Measurements from ENCODE around the gene LINGO1. TPM values are rescaled to one million over a fixed set of nuclear protein-coding genes. Genes with fewer than 3 reads are reported as not detected.

LINGO1 gene
- polyA plus RNA-seq, 2 of the 4 experiments (the other 2 are of a cell fraction) = 2.2 to 3.3 TPM

DNA sequence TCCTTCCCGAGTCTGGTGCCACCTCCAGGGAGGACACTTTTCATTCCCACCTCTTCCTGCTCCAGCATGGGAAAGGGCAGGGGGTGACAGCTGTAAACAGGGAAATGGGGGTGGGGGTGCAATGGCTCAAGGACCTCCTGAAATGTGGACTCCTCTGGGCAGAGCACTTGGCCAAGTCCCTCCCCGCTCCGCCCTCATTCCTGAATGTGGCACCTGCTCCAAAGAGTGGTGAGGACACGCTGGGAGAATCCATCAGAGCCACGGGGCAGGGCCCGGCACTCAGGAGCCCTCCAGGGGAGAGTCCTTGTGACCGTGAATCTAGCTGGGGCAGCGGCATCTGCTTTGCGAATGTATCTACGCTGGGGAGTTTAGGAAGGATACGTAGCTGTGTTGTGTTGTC is 11.1 kb upstream of the LINGO1 start:
- FAIRE-seq = no peak
- CTCF ChIA-PET = interaction anchor here (0.7 to 9.5 kb wide), 10 partner anchors 9 to 525 kb away, joined by 3 to 158 read pairs (median 5); partner anchors contain the start of gene LINGO1
- WGBS (ENCODE audit: missing lambda C conversion rate) = 82% methylated on average over 11 of the region's 11 CpGs
- POLR2A ChIA-PET = no interaction called here
- no peak for TF ChIP-seq GATA3 (IDR thresholded peaks at IDR 0.05; ENCODE audit: borderline replicate concordance)
- no peak for TF ChIP-seq RCOR1 (IDR thresholded peaks at IDR 0.05; ENCODE audit: low read depth, low read length)
- TF ChIP-seq SMC3 (IDR thresholded peaks at IDR 0.05) = no peak
- TF ChIP-seq ZNF302 (CRISPR knock-in tag; IDR thresholded peaks at IDR 0.05) = no peak
- no peak for TF ChIP-seq NR3C1 (IDR thresholded peaks at IDR 0.05)
- no peak for TF ChIP-seq HEYL (CRISPR knock-in tag; IDR thresholded peaks at IDR 0.05)
- TF ChIP-seq FOSB (CRISPR knock-in tag; IDR thresholded peaks at IDR 0.05) = no peak
- TF ChIP-seq SREBF2 (IDR thresholded peaks at IDR 0.05) = no peak
- Histone ChIP-seq H3K4me1 (no peaks in the 10 kb centered on the region), H3K4me3 (no peak overlapping the region), H3K4me2 (no peak overlapping the region), H3K27ac (no peak overlapping the region), H3K9me3 (no peaks in the 10 kb centered on the region)
- ATAC-seq = no peak
- DNase-seq (ENCODE audit: low read depth in 1 of 2, low spot score in 1 of 2) = no peak

GRCh38 chr15:77642793-77643430 is 10.2 kb upstream of the LINGO1 start:
- ATAC-seq (peak; percentile 36 to 71; a peak in 4 of 6 replicates), FAIRE-seq (no peak), DNase-seq (ENCODE audit: low read depth in 1 of 2, low spot score in 1 of 2) (peak in 1 of 2 experiments; percentile 30)
- H3K4me3 ChIP-seq = no peak overlapping the region
- H3K9me3 ChIP-seq = no peaks in the 10 kb centered on the region
- 56% methylated on average over 10 of the region's 10 CpGs for WGBS (ENCODE audit: missing lambda C conversion rate)
- no peaks in the 10 kb centered on the region for H3K4me1 ChIP-seq
- POLR2A ChIA-PET = no interaction called here
- H3K4me2 ChIP-seq = no peak overlapping the region
- CTCF ChIA-PET = interaction anchor here (0.8 to 9.5 kb wide), 11 partner anchors 8 to 524 kb away, joined by 3 to 158 read pairs (median 6); partner anchors contain the start of gene LINGO1
- TF ChIP-seq, protein P1, sequence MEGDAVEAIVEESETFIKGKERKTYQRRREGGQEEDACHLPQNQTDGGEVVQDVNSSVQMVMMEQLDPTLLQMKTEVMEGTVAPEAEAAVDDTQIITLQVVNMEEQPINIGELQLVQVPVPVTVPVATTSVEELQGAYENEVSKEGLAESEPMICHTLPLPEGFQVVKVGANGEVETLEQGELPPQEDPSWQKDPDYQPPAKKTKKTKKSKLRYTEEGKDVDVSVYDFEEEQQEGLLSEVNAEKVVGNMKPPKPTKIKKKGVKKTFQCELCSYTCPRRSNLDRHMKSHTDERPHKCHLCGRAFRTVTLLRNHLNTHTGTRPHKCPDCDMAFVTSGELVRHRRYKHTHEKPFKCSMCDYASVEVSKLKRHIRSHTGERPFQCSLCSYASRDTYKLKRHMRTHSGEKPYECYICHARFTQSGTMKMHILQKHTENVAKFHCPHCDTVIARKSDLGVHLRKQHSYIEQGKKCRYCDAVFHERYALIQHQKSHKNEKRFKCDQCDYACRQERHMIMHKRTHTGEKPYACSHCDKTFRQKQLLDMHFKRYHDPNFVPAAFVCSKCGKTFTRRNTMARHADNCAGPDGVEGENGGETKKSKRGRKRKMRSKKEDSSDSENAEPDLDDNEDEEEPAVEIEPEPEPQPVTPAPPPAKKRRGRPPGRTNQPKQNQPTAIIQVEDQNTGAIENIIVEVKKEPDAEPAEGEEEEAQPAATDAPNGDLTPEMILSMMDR (IDR thresholded peaks at IDR 0.05) = no peak
- TF ChIP-seq EP300 (IDR thresholded peaks at IDR 0.05) (no peak), ZNF302 (CRISPR knock-in tag; IDR thresholded peaks at IDR 0.05) (no peak), TP53 (CRISPR knock-in tag; IDR thresholded peaks at IDR 0.05) (no peak), HOXB5 (CRISPR knock-in tag; IDR thresholded peaks at IDR 0.05) (no peak), JUN (IDR thresholded peaks at IDR 0.05) (no peak), BHLHE40 (IDR thresholded peaks at IDR 0.05; ENCODE audit: low read depth, low read length) (no peak), RFX5 (IDR thresholded peaks at IDR 0.05) (no peak), CHD4 (IDR thresholded peaks at IDR 0.05; ENCODE audit: borderline replicate concordance) (no peak), TFCP2L1 (CRISPR knock-in tag; IDR thresholded peaks at IDR 0.05) (no peak), FOXS1 (CRISPR knock-in tag; IDR thresholded peaks at IDR 0.05) (no peak), NR3C1 (IDR thresholded peaks at IDR 0.05) (no peak)
- no peak overlapping the region for H3K27ac ChIP-seq

DNA sequence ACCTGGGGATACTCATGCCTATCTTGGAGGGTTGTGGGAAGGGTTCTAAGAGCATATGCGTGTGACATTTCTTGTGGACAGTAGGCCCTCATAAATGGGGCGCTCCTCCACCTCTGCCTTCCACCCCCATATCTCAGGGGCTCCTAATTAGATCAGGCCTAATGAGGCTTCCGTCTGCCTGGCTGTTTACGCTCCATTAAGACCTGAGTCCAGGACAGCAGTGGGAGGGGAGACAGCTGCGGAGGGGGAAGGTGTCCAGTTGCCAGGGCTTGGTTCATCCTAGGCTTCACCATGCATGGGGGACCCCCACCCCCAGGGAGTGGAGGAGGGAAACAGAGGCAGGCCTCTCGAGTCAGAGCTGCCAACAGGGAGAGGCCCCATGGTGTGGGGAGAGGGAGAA is 9.3 kb upstream of the LINGO1 start:
- Histone ChIP-seq H3K4me3 (no peak overlapping the region), H3K9me3 (no peaks in the 10 kb centered on the region), H3K4me1 (no peaks in the 10 kb centered on the region), H3K27ac (no peak overlapping the region), H3K4me2 (no peak overlapping the region)
- ChIA-PET CTCF (interaction anchor here (0.6 to 9.5 kb wide), 10 partner anchors 7 to 1501 kb away, joined by 3 to 158 read pairs (median 5); partner anchors contain the start of gene LINGO1), POLR2A (no interaction called here)
- FAIRE-seq (no peak), ATAC-seq (no peak), DNase-seq (ENCODE audit: low read depth in 1 of 2, low spot score in 1 of 2) (no peak)
- WGBS (ENCODE audit: missing lambda C conversion rate) = 74% methylated on average over 6 of the region's 6 CpGs
- no peak for TF ChIP-seq CEBPB (IDR thresholded peaks at IDR 0.05)
- no peak for TF ChIP-seq KDM5A (IDR thresholded peaks at IDR 0.05)
- TF ChIP-seq, protein P2, sequence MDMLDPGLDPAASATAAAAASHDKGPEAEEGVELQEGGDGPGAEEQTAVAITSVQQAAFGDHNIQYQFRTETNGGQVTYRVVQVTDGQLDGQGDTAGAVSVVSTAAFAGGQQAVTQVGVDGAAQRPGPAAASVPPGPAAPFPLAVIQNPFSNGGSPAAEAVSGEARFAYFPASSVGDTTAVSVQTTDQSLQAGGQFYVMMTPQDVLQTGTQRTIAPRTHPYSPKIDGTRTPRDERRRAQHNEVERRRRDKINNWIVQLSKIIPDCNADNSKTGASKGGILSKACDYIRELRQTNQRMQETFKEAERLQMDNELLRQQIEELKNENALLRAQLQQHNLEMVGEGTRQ (IDR thresholded peaks at IDR 0.05) = no peak
- TF ChIP-seq HOXB13 (CRISPR knock-in tag; IDR thresholded peaks at IDR 0.05; ENCODE audit: low read depth) = no peak
- TF ChIP-seq, protein P1 (IDR thresholded peaks at IDR 0.05) = no peak
- no peak for TF ChIP-seq MYC (IDR thresholded peaks at IDR 0.05; ENCODE audit: borderline replicate concordance, low read length)
- no peak for TF ChIP-seq EP300 (IDR thresholded peaks at IDR 0.05)
- no peak for TF ChIP-seq PBX3 (IDR thresholded peaks at IDR 0.05)
- TF ChIP-seq ZFP36 (IDR thresholded peaks at IDR 0.05; ENCODE audit: borderline replicate concordance, partially characterized antibody) = no peak
- no peak for TF ChIP-seq CHD2 (IDR thresholded peaks at IDR 0.05; ENCODE audit: low read length, partially characterized antibody)
- TF ChIP-seq KDM1A (IDR thresholded peaks at IDR 0.05; ENCODE audit: low read depth) = no peak
- TF ChIP-seq, protein P3, sequence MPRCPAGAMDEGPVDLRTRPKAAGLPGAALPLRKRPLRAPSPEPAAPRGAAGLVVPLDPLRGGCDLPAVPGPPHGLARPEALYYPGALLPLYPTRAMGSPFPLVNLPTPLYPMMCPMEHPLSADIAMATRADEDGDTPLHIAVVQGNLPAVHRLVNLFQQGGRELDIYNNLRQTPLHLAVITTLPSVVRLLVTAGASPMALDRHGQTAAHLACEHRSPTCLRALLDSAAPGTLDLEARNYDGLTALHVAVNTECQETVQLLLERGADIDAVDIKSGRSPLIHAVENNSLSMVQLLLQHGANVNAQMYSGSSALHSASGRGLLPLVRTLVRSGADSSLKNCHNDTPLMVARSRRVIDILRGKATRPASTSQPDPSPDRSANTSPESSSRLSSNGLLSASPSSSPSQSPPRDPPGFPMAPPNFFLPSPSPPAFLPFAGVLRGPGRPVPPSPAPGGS (IDR thresholded peaks at IDR 0.05) = no peak
- TF ChIP-seq POLR2AphosphoS2 (conservative IDR thresholded peaks at IDR 0.05; ENCODE audit: low read length) = no peak
